Measurements from ENCODE around the gene SNCB.

SNCB gene

GRCh38 chr5:176658817-176659511 lies 28.6 kb upstream of the SNCB start:
- H3K27ac ChIP-seq (ENCODE audit: low read length) = peak overlapping the region; percentile 54; the same call in 1 of the 2 replicates
- H3K4me2 ChIP-seq (ENCODE audit: low read depth, low read length) = peak overlapping the region; percentile 91

GRCh38 chr5:176658007-176658599 lies 27.8 kb upstream of the SNCB start:
- Histone ChIP-seq H4K20me1 (ENCODE audit: insufficient read depth, low read length) (no peaks in the 10 kb centered on the region), H3F3A (ENCODE audit: insufficient read depth, low read length) (peaks cover 21% of the 10 kb centered on the region), H3K36me3 (replicated peaks; ENCODE audit: insufficient read depth, low read length) (no peaks in the 10 kb centered on the region), H3K9me3 (replicated peaks; ENCODE audit: insufficient read depth, low read length) (no peaks in the 10 kb centered on the region), H3K9me2 (replicated peaks; ENCODE audit: insufficient read depth, low read length) (no peaks in the 10 kb centered on the region), H3K9ac (ENCODE audit: low read length) (no peak overlapping the region), H2AFZ (ENCODE audit: low read length) (no peak overlapping the region), H3K4me3 (ENCODE audit: low read length) (peak overlapping the region; percentile 36; the same call in 1 of the 2 replicates), H3K79me2 (ENCODE audit: low read length) (no peaks in the 10 kb centered on the region), H3K4me2 (ENCODE audit: low read depth, low read length) (peak overlapping the region; percentile 91), H3K27me3 (replicated peaks; ENCODE audit: insufficient read depth, low read length) (peaks cover 8% of the 10 kb centered on the region; the same call in 1 of the 2 replicates), H3K27ac (ENCODE audit: low read length) (no peak overlapping the region), H3K4me1 (ENCODE audit: low read length) (peaks cover 30% of the 10 kb centered on the region)
- peak; percentile 68 for DNase-seq
- TF ChIP-seq CTCF (IDR thresholded peaks at IDR 0.05; ENCODE audit: low read length) (peak; percentile 84), EZH2 (optimal IDR thresholded peaks at IDR 0.05; ENCODE audit: low read depth, low read length) (no peak), EZH2phosphoT487 (IDR thresholded peaks at IDR 0.05; ENCODE audit: low read length) (no peak)

More at GRCh38 chr5:176658817-176659511, 28.6 kb upstream of the SNCB start:
- Histone ChIP-seq H3K4me1 (ENCODE audit: low read length) (peaks cover 30% of the 10 kb centered on the region), H4K20me1 (ENCODE audit: insufficient read depth, low read length) (no peaks in the 10 kb centered on the region), H3K4me3 (ENCODE audit: low read length) (peak overlapping the region; percentile 36), H3K9ac (ENCODE audit: low read length) (peak overlapping the region; percentile 35; the same call in 1 of the 2 replicates), H3K9me3 (replicated peaks; ENCODE audit: insufficient read depth, low read length) (no peaks in the 10 kb centered on the region), H3F3A (ENCODE audit: insufficient read depth, low read length) (peaks cover 21% of the 10 kb centered on the region), H3K9me2 (replicated peaks; ENCODE audit: insufficient read depth, low read length) (no peaks in the 10 kb centered on the region), H3K27me3 (replicated peaks; ENCODE audit: insufficient read depth, low read length) (peaks cover 11% of the 10 kb centered on the region), H2AFZ (ENCODE audit: low read length) (0 out of 2 replicates have a peak overlapping the region, but pooled peaks have one; percentile 14), H3K79me2 (ENCODE audit: low read length) (no peaks in the 10 kb centered on the region), H3K36me3 (replicated peaks; ENCODE audit: insufficient read depth, low read length) (no peaks in the 10 kb centered on the region)
- DNase-seq = peak; percentile 83
- TF ChIP-seq EZH2phosphoT487 (IDR thresholded peaks at IDR 0.05; ENCODE audit: low read length) (no peak), CTCF (IDR thresholded peaks at IDR 0.05; ENCODE audit: low read length) (no peak), EZH2 (optimal IDR thresholded peaks at IDR 0.05; ENCODE audit: low read depth, low read length) (no peak)

- H3K4me1 ChIP-seq (ENCODE audit: low read length) = peaks cover 30% of the 10 kb centered on the region
- H3K9ac ChIP-seq (ENCODE audit: low read length) = no peak overlapping the region
- no peak overlapping the region for H3K4me3 ChIP-seq (ENCODE audit: low read length)
- no peaks in the 10 kb centered on the region for H3K79me2 ChIP-seq (ENCODE audit: low read length)
- TF ChIP-seq EZH2phosphoT487 (IDR thresholded peaks at IDR 0.05; ENCODE audit: low read length) (no peak), CTCF (IDR thresholded peaks at IDR 0.05; ENCODE audit: low read length) (no peak), EZH2 (optimal IDR thresholded peaks at IDR 0.05; ENCODE audit: low read depth, low read length) (no peak)
- H3K4me2 ChIP-seq (ENCODE audit: low read depth, low read length) = no peak overlapping the region
- no peaks in the 10 kb centered on the region for H3K9me3 ChIP-seq (replicated peaks; ENCODE audit: insufficient read depth, low read length)
- no peaks in the 10 kb centered on the region for H4K20me1 ChIP-seq (ENCODE audit: insufficient read depth, low read length)
- peaks cover 21% of the 10 kb centered on the region for H3F3A ChIP-seq (ENCODE audit: insufficient read depth, low read length)
- DNase-seq = no peak
- H3K27ac ChIP-seq (ENCODE audit: low read length) = no peak overlapping the region
- no peaks in the 10 kb centered on the region for H3K9me2 ChIP-seq (replicated peaks; ENCODE audit: insufficient read depth, low read length)
- 0 out of 2 replicates have a peak, but pooled peaks cover under 1% of the 10 kb centered on the region for H3K27me3 ChIP-seq (replicated peaks; ENCODE audit: insufficient read depth, low read length)
- H3K36me3 ChIP-seq (replicated peaks; ENCODE audit: insufficient read depth, low read length) = no peaks in the 10 kb centered on the region
- no peak overlapping the region for H2AFZ ChIP-seq (ENCODE audit: low read length)
Measured at GRCh38 chr5:176656467-176656990, 26.2 kb upstream of the SNCB start.

Measured in MM.1S (cell line).